GM12878 (cell line): ENCODE measurements around the gene C21orf91. TPM values are rescaled to one million over a fixed set of nuclear protein-coding genes. Genes with fewer than 3 reads are reported as not detected.
A peak's percentile ranks its signal among the peaks of the same experiment; 100 is the strongest.

Experiments
- ATAC-seq: fragments of 200-7000 bp; cut with Tn5 transposase; 3 replicates; pipeline ENCODE4 v1.9.1; 2020; ENCODE audit warnings: mild to moderate bottlenecking, moderate library complexity
- BruUV-seq: library from RNA; stranded (reverse); fragments of 400-500 nt; replicated peaks from 2 replicates; lab custom pipeline; 2021; lab: Mats Ljungman, UMichigan
- CTCF ChIA-PET: fragments of 300-600 bp; sonication (Branson Sonifier 250); formaldehyde crosslinking; extraction: SDS; loops from one replicate; lab custom pipeline; 2021; ENCODE audit warnings: inconsistent platforms; lab: Yijun Ruan, JAX
- POLR2A ChIA-PET: fragments of 350-600 bp; formaldehyde crosslinking; extraction: SDS; loops from one replicate; lab custom pipeline; 2021; ENCODE audit warnings: inconsistent platforms; lab: Charles Lee
- RAD21 ChIA-PET: fragments of 300-600 bp; sonication (Branson Sonifier 250); formaldehyde crosslinking; loops from one replicate; lab custom pipeline; 2023; ENCODE audit warnings: antibody characterized with exemption; ENCODE audit not compliant: unreplicated experiment; lab: Charles Lee
- SMC1A ChIA-PET: fragments of 300-600 bp; sonication (Branson Sonifier 250); formaldehyde crosslinking; loops from one replicate; lab custom pipeline; 2023; ENCODE audit not compliant: unreplicated experiment, uncharacterized antibody; lab: Charles Lee
- DNase-seq: peaks from one replicate; pipeline ENCODE4 v3.0.0-alpha.2; 2011; ENCODE audit warnings: low read depth, low spot score
- FAIRE-seq: peaks from 3 replicates; lab custom pipeline; 2011; peaks lifted over from hg19 to GRCh38; lab: Jason Lieb, UNC
- H2AFZ ChIP-seq: 2 replicates; pipeline ENCODE4 v1.6.0; 2011; ENCODE audit warnings: low read depth, low read length, control low read depth; ENCODE audit not compliant: control insufficient read depth
- H3K27ac ChIP-seq: 2 replicates; pipeline ENCODE4 v1.5.1; 2011; ENCODE audit warnings: control low read depth; ENCODE audit not compliant: control insufficient read depth, insufficient read depth
- H3K27me3 ChIP-seq, 2 experiments: replicated peaks in 1 of 2; 2 replicates each; pipeline versions ENCODE4 v1.6.0 to v1.6.1; 2011; ENCODE audit warnings: low read length in 1 of 2; ENCODE audit not compliant: control insufficient read depth in 2 of 2, insufficient read depth in 2 of 2
- H3K36me3 ChIP-seq, 2 experiments: 2 replicates each; pipeline ENCODE4 v1.5.1; 2011; ENCODE audit warnings: low read length in 1 of 2; ENCODE audit not compliant: control insufficient read depth in 2 of 2, insufficient read depth in 2 of 2
- H3K4me1 ChIP-seq: 2 replicates; pipeline ENCODE4 v1.6.1; 2011; ENCODE audit warnings: mild to moderate bottlenecking, low read length, moderate library complexity, mixed read lengths; ENCODE audit not compliant: control insufficient read depth, insufficient read depth
- H3K4me2 ChIP-seq: 2 replicates; pipeline ENCODE4 v1.6.0; 2011; ENCODE audit warnings: control low read depth; ENCODE audit not compliant: control insufficient read depth, insufficient read depth
- H3K4me3 ChIP-seq: fragments of 200-600 bp; sonication (generic); 2 replicates; pipeline ENCODE4 v1.5.1; 2016
- H3K79me2 ChIP-seq: 2 replicates; pipeline ENCODE4 v1.6.0; 2011; ENCODE audit warnings: low read length; ENCODE audit not compliant: control insufficient read depth, insufficient read depth
- H3K9ac ChIP-seq: 2 replicates; pipeline ENCODE4 v1.8.0; 2011; ENCODE audit warnings: low read length, control low read depth, mixed read lengths; ENCODE audit not compliant: control insufficient read depth, insufficient read depth
- H3K9me3 ChIP-seq: replicated peaks from 3 replicates; pipeline ENCODE4 v1.5.1; 2011; ENCODE audit warnings: mild to moderate bottlenecking, low read length; ENCODE audit not compliant: control insufficient read depth, insufficient read depth
- H4K20me1 ChIP-seq: 2 replicates; pipeline ENCODE4 v1.6.0; 2011; ENCODE audit not compliant: control insufficient read depth, insufficient read depth
- EGR1 ChIP-seq, 2 experiments: IDR thresholded peaks; 1 replicate in 1 of 2; 2 replicates in 1 of 2; pipeline ENCODE4 v1.6.1; 2011 to 2012; ENCODE audit warnings: low read depth in 2 of 2, low read length in 2 of 2, borderline replicate concordance in 1 of 2, mild to moderate bottlenecking in 1 of 2, moderate library complexity in 1 of 2
- EZH2 ChIP-seq: IDR thresholded peaks from 2 replicates; pipeline ENCODE4 v1.6.1; 2012; ENCODE audit warnings: low read depth, mild to moderate bottlenecking, control low read depth, inconsistent platforms, low read length, borderline replicate concordance; ENCODE audit not compliant: control insufficient read depth
- KLF5 ChIP-seq: fragments of 450-650 bp; IDR thresholded peaks from 2 replicates; pipeline ENCODE4 v1.6.1; 2014; ENCODE audit warnings: mild to moderate bottlenecking; ENCODE audit not compliant: partially characterized antibody
- POU2F2 ChIP-seq: IDR thresholded peaks from 3 replicates; pipeline ENCODE4 v1.6.1; 2011; ENCODE audit warnings: low read depth, mild to moderate bottlenecking, low read length, borderline replicate concordance
- RCOR1 ChIP-seq: conservative IDR thresholded peaks from 2 replicates; pipeline ENCODE4 v1.6.1; 2012; ENCODE audit warnings: low read depth, low read length, improper control_type of control experiment
- ZBTB11 ChIP-seq: fragments of 450-650 bp; formaldehyde crosslinking; IDR thresholded peaks from 2 replicates; pipeline ENCODE4 v1.5.0; 2022; ENCODE audit warnings: mild to moderate bottlenecking, missing genetic modification characterization
- WGBS: methylation state at CpG from one replicate; pipeline ENCODE4 v1.1.6; 2016; ENCODE audit warnings: low lambda C conversion rate; ENCODE audit not compliant: insufficient replicate concordance, insufficient coverage; ENCODE audit errors: missing lambda C conversion rate; 5-methylcytosine and 5-hydroxymethylcytosine counted together
- in situ Hi-C: fragments of 300-500 bp; cut with MboI; formaldehyde crosslinking; loops from 9 replicates; pipeline ENCODE4 v1.14.3; 2018; ENCODE audit warnings: mixed read lengths
- intact Hi-C: fragments of 100-400 bp; cut with micrococcal nuclease; formaldehyde crosslinking; loops from one replicate; pipeline ENCODE4 v1.14.2; 2022; ENCODE audit not compliant: unreplicated experiment
- polyA plus RNA-seq, 11 experiments: library from polyadenylated mRNA; depleted of rRNA in 4 of 11; unstranded in 6 of 11; stranded (reverse) in 5 of 11; fragments of >200 nt; fragmentation: Nextera tagmentation in 4 of 11; fragmentation: Illumina TruSeq in 1 of 11; extraction: Ambion mirVana in 4 of 11; extraction: Trizol in 1 of 11; gene quantifications; 1 replicate in 1 of 11; 2 replicates in 10 of 11; pipeline versions ENCODE4 v1.2.1 to v1.2.3, GENCODE V29; 2011 to 2016; ENCODE audit warnings: inconsistent platforms in 2 of 11, missing spikeins in 2 of 11, low read depth in 1 of 11
- total RNA-seq, 4 experiments: library from RNA; depleted of rRNA in 3 of 4; stranded (reverse); fragments of >200 nt in 3 of 4; fragmentation: Illumina TruSeq in 1 of 4; extraction: Trizol in 1 of 4; gene quantifications; 2 replicates each; pipeline versions ENCODE4 v1.2.1 to v1.2.3, GENCODE V29; 2013 to 2021

The C21orf91 gene
- total and polyA plus RNA-seq, 10 of the 15 experiments (the other 5 are each of a cell fraction or from before 2014, with no cell fraction given): 9.3 to 40.3 (median 29.8) TPM

- SMC1A ChIA-PET: interaction anchor here (3.6 to 5.8 kb wide), 5 partner anchors 12 to 144 kb away, joined by 13 to 100 read pairs (median 40); partner anchors contain the start of gene C21orf91
- RAD21 ChIA-PET: interaction anchor here (3.2 to 5.8 kb wide), 3 partner anchors 14 to 69 kb away, joined by 7 to 72 read pairs (median 58); partner anchors contain the start of gene C21orf91
- no peak overlapping the region for H3K9ac ChIP-seq
Observed at GRCh38 chr21:17779496-17779895, 39.7 kb downstream of the C21orf91 start.

More at GRCh38 chr21:17779496-17779895, 39.7 kb downstream of the C21orf91 start:
- Histone ChIP-seq H3K4me1 (peaks cover 65% of the 10 kb centered on the region), H4K20me1 (no peaks in the 10 kb centered on the region), H3K4me3 (no peak overlapping the region), H2AFZ (no peak overlapping the region), H3K27ac (peak overlapping the region; percentile 91), H3K79me2 (no peaks in the 10 kb centered on the region), H3K36me3 (no peaks in the 10 kb centered on the region), H3K27me3 (no peaks in the 10 kb centered on the region), H3K4me2 (no peak overlapping the region), H3K9me3 (no peaks in the 10 kb centered on the region; the same call in 1 of the 3 replicates)
- no peak for DNase-seq
- no TSS peak for BruUV-seq
- FAIRE-seq: no peak
- no peak for ATAC-seq
- intact Hi-C loops (no loop called here), in situ Hi-C loops (no loop called here)
- peak; percentile 43; the same call in 1 of the 2 replicates for TF ChIP-seq ZBTB11 (CRISPR knock-in tag)
- TF ChIP-seq KLF5: no peak
- no peak for TF ChIP-seq RCOR1
- TF ChIP-seq POU2F2: no peak
- no peak for TF ChIP-seq EZH2
- TF ChIP-seq EGR1 (IDR thresholded peaks at IDR 0.05; ENCODE audit: borderline replicate concordance in 1 of 2, low read depth in 2 of 2, low read length in 2 of 2): no peak
- WGBS: 98% methylated on average over 3 of the region's 3 CpGs
- ChIA-PET POLR2A (interaction anchor here (0.7 kb wide), 1 partner anchor 12 kb away, joined by 3 read pairs; no protein-coding TSS in a partner anchor), CTCF (interaction anchor here (0.6 to 5.8 kb wide), 4 partner anchors 12 to 81 kb away, joined by 3 to 48 read pairs (median 5); partner anchors contain the start of gene C21orf91)
